ENCODE results near the gene WDR7.

WDR7 gene

GRCh38 chr18:56900195-56901094 is 249.3 kb downstream of the WDR7 start:
- no peak overlapping the region for H3K4me3 ChIP-seq (ENCODE audit: low read depth, low read length)
- no peak for DNase-seq (ENCODE audit: low read depth, low spot score)
- TF ChIP-seq CTCF (IDR thresholded peaks at IDR 0.05; ENCODE audit: low read depth, low read length), result no peak
- in situ Hi-C loops (cut with HindIII; ENCODE audit: low sequenced_read_pairs), result no loop called here

GRCh38 chr18:56901919-56902318 is 250.8 kb downstream of the WDR7 start:
- no peak for DNase-seq (ENCODE audit: low read depth, low spot score)
- H3K4me3 ChIP-seq (ENCODE audit: low read depth, low read length), result no peak overlapping the region
- in situ Hi-C loops (cut with HindIII; ENCODE audit: low sequenced_read_pairs), result no loop called here
- no peak for TF ChIP-seq CTCF (IDR thresholded peaks at IDR 0.05; ENCODE audit: low read depth, low read length)

- in situ Hi-C loops (cut with HindIII; ENCODE audit: low sequenced_read_pairs), result no loop called here
- no peak overlapping the region for H3K4me3 ChIP-seq (ENCODE audit: low read depth, low read length)
- no peak for DNase-seq (ENCODE audit: low read depth, low spot score)
- TF ChIP-seq CTCF (IDR thresholded peaks at IDR 0.05; ENCODE audit: low read depth, low read length), result no peak
Observed at GRCh38 chr18:56902653-56903052, 251.5 kb downstream of the WDR7 start.

GRCh38 chr18:56903686-56904085 is 252.5 kb downstream of the WDR7 start:
- no peak for TF ChIP-seq CTCF (IDR thresholded peaks at IDR 0.05; ENCODE audit: low read depth, low read length)
- in situ Hi-C loops (cut with HindIII; ENCODE audit: low sequenced_read_pairs), result no loop called here
- no peak for DNase-seq (ENCODE audit: low read depth, low spot score)
- no peak overlapping the region for H3K4me3 ChIP-seq (ENCODE audit: low read depth, low read length)

GRCh38 chr18:56907771-56908170 is 256.6 kb downstream of the WDR7 start:
- DNase-seq (ENCODE audit: low read depth, low spot score), result no peak
- H3K4me3 ChIP-seq (ENCODE audit: low read depth, low read length), result no peak overlapping the region
- in situ Hi-C loops (cut with HindIII; ENCODE audit: low sequenced_read_pairs), result no loop called here
- TF ChIP-seq CTCF (IDR thresholded peaks at IDR 0.05; ENCODE audit: low read depth, low read length), result no peak

- DNase-seq (ENCODE audit: low read depth, low spot score), result no peak
- in situ Hi-C loops (cut with HindIII; ENCODE audit: low sequenced_read_pairs), result no loop called here
- no peak for TF ChIP-seq CTCF (IDR thresholded peaks at IDR 0.05; ENCODE audit: low read depth, low read length)
- H3K4me3 ChIP-seq (ENCODE audit: low read depth, low read length), result no peak overlapping the region
Observed at GRCh38 chr18:56910237-56910636, 259.1 kb downstream of the WDR7 start.

All from astrocyte of the spinal cord (primary cell).